H1 (cell line): Measurements from ENCODE around the gene RPL38. TPM values are rescaled to one million over a fixed set of nuclear protein-coding genes. Genes with fewer than 3 reads are reported as not detected.

ENCODE experiments used
- BACH1 ChIP-seq: IDR thresholded peaks from 2 replicates; pipeline ENCODE4 v1.6.1; 2012; ENCODE audit warnings: low read length, improper control_type of control experiment
- EGR1 ChIP-seq: IDR thresholded peaks from 2 replicates; pipeline ENCODE4 v1.6.1; 2011; ENCODE audit warnings: low read depth, low read length, borderline replicate concordance
- RXRA ChIP-seq: IDR thresholded peaks from 2 replicates; pipeline ENCODE4 v1.6.1; 2011; ENCODE audit warnings: low read depth, mild to moderate bottlenecking, low read length, moderate library complexity; ENCODE audit not compliant: insufficient read depth
- polyA plus RNA-seq, 7 experiments: library from polyadenylated mRNA; depleted of rRNA in 3 of 7; stranded (reverse) in 5 of 7; unstranded in 2 of 7; fragments of >200 nt in 5 of 7; fragments of 200-250 nt in 2 of 7; gene quantifications; 1 replicate in 5 of 7; 2 replicates in 1 of 7; 4 replicates in 1 of 7; pipeline versions ENCODE4 v1.2.1 to v1.2.3, GENCODE V29; 2011 to 2013; ENCODE audit warnings: missing spikeins in 2 of 7, mixed read lengths in 2 of 7
- total RNA-seq: library from RNA; stranded (reverse); fragmentation: NEBNext Ultra II Directional; extraction: Animal tissue kit (Norgen Biotek cat#: 25700); gene quantifications from 2 replicates; pipeline ENCODE4 v1.2.1, GENCODE V29; 2021

RPL38 gene
- total and polyA plus RNA-seq, 2 of the 8 experiments (the other 6 are each of a cell fraction or from before 2014, with no cell fraction given), result 412 to 1,195 TPM

DNA sequence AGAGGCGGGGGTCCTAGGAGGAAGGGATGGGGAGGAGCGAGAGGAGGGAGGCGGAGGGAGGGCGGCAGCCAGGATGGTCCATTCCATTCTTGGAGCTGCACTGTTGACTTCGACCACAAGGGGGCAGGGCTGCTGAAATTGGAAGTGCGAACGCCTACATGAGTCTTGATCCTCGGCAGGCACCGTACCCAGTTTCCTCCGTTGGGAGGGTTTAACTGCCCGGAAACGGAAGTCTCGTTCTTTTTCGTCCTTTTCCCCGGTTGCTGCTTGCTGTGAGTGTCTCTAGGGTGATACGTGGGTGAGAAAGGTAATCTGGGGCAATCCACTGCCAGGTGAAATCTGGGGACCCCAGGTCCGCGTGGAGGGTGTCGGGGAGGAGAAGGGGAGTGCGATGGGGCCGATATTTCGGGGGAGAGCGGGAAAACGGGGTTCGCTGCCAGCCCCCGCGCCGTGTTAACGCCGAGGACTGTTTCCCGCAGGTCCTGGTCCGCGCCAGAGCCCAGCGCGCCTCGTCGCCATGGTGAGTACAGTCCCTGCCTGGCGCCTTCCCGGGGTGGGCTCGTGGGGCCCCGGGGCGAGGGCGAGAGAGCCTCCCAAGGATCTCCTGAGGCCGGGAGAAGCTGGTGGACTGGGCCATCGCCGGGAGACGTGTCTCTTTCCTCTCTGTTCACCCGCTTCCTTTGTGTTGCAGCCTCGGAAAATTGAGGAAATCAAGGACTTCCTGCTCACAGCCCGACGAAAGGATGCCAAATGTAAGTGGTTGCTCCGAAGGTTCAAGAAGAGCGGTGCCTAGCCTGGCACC, at the start of gene RPL38 (continued):
- TF ChIP-seq RXRA (0 out of 2 replicates have a peak, but pooled peaks have one; percentile 8), EGR1 (no peak), BACH1 (no peak)
- TF ChIP-seq, all 59 proteins: peak for 24
